Tibial nerve (tissue), 3 donors: Measurements from ENCODE around the gene SYK.

Experiments used
- CTCF ChIP-seq, 5 experiments: fragments of 200-600 bp in 3 of 5; fragments of 450-650 bp in 2 of 5; sonication (generic) in 3 of 5; IDR thresholded peaks; one replicate each; pipeline ENCODE4 v1.5.1; 2016 to 2019; ENCODE audit warnings: antibody characterized with exemption in 5 of 5, mild to moderate bottlenecking in 3 of 5, moderate library complexity in 2 of 5
- POLR2A ChIP-seq, 2 donors: fragments of 450-650 bp; IDR thresholded peaks; one replicate each; pipeline ENCODE4 v1.6.1; 2017; ENCODE audit warnings: antibody characterized with exemption in 2 of 2, mild to moderate bottlenecking in 2 of 2, moderate library complexity in 2 of 2

- TF ChIP-seq CTCF (IDR thresholded peaks at IDR 0.05) (no peak), POLR2A (IDR thresholded peaks at IDR 0.05) (no peak)
These were observed 36.5 kb downstream of the SYK start for GRCh38 chr9:90838098-90838497.
